Ovary (tissue), 9 donors: ENCODE measurements around the gene CD1B. TPM values are rescaled to one million over a fixed set of nuclear protein-coding genes. Genes with fewer than 3 reads are reported as not detected.

ENCODE experiments used
- DNase-seq, 5 donors: peaks; one replicate each; pipeline ENCODE4 v3.0.0-alpha.2; 2019 to 2020
- H3K27ac ChIP-seq, 2 donors: fragments of 200-600 bp; one replicate each; pipeline versions ENCODE4 v1.5.1 to v1.8.0; 2019 to 2022
- H3K27me3 ChIP-seq: fragments of 200-600 bp; one replicate; pipeline ENCODE4 v1.8.0; 2022
- H3K36me3 ChIP-seq: fragments of 200-600 bp; sonication (generic); one replicate; pipeline ENCODE4 v1.5.1; 2019
- H3K4me1 ChIP-seq: one replicate; pipeline ENCODE4 v1.8.1; 2013; ENCODE audit warnings: mild to moderate bottlenecking, moderate library complexity; ENCODE audit not compliant: insufficient read depth
- H3K4me3 ChIP-seq: fragments of 200-600 bp; sonication (generic); one replicate; pipeline ENCODE4 v1.5.1; 2017
- H3K9me3 ChIP-seq, 2 donors: fragments of 200-600 bp in 1 of 2; sonication (generic) in 1 of 2; one replicate each; pipeline versions ENCODE4 v1.5.1 to v1.8.1; 2013 to 2019; ENCODE audit warnings: mild to moderate bottlenecking in 1 of 2, moderate library complexity in 1 of 2
- EP300 ChIP-seq: sonication (generic); formaldehyde crosslinking; IDR thresholded peaks from one replicate; pipeline ENCODE4 v1.6.1; 2017; ENCODE audit warnings: antibody characterized with exemption
- POLR2A ChIP-seq: fragments of 450-650 bp; IDR thresholded peaks from one replicate; pipeline ENCODE4 v1.6.1; 2017; ENCODE audit warnings: antibody characterized with exemption, mild to moderate bottlenecking, moderate library complexity
- WGBS, 3 donors: extraction: QIAGEN DNeasy Blood & Tissue Kit in 1 of 3; methylation state at CpG; one replicate each; pipeline versions ENCODE4 v1.1.5 to v1.1.7; 2013 to 2017; 5-methylcytosine and 5-hydroxymethylcytosine counted together
- intact Hi-C, 4 donors: fragments of 100-400 bp; cut with DNase I; formaldehyde crosslinking; loops; one replicate each; pipeline versions ENCODE4 v1.11.0 to v1.15.1; 2022 to 2023
- polyA plus RNA-seq, 2 donors: library from polyadenylated mRNA; stranded (reverse); fragments of 200-250 nt in 1 of 2; fragments of 350-450 nt in 1 of 2; fragmentation: Illumina TruSeq in 1 of 2; extraction: RNeasy Lipid Tissue Mini Kit (QIAGEN cat#74804) in 1 of 2; gene quantifications; one replicate each; pipeline ENCODE4 v1.2.3, GENCODE V29; 2013 to 2014
- total RNA-seq, 7 donors: library from RNA; depleted of rRNA in 2 of 7; stranded (reverse); fragments of >200 nt in 2 of 7; fragmentation: NEBNext Ultra II Directional in 3 of 7; extraction: Animal tissue kit (Norgen Biotek cat#: 25700) in 3 of 7; gene quantifications; one replicate each; pipeline versions ENCODE4 v1.1.0 to v1.2.4, GENCODE V29; 2016 to 2023
- TF ChIP-seq, protein P1 (sequence below), 3 donors: fragments of 450-650 bp in 2 of 3; fragments of 200-600 bp in 1 of 3; IDR thresholded peaks; one replicate each; pipeline versions ENCODE4 v1.5.1 to v1.8.0; 2016 to 2022; ENCODE audit warnings: antibody characterized with exemption in 3 of 3, mild to moderate bottlenecking in 1 of 3
- donor health status: DM: no; HTN: no; CAD: no; lungs with moderate emphysema.
- donor health status: DM: no; HTN: no; CAD: no.
- donor health status: Bipolar disorder and iron deficiency.
- donor health status: DM: yes; HTN: yes; CAD: no.
- donor health status: DM: no; HTN: no; CAD: no.
- donor health status: DM: yes; HTN: yes; CAD: no.

Gene CD1B
- total and polyA plus RNA-seq, 9 donors, result 0.38 TPM; not detected in 8

DNA sequence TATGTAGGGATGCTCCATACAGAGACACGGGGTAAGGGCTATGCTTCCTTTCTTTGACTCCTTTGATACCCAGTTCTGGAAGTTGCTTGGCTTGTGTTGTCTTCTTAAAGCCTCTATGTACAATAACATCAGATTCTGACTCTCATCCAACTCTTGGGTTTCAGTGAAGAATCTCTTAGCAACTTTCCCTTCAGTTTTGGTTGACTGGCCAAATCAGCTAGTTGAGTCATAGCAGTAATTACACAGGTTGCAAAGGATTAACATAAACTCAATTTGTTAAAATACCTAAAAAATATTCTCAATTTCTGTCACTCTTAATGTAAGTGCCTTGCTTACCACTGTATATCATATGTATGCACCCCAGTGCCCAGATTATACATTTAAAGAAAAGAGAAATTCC, 31.6 kb upstream of the CD1B start:
- DNase-seq, result no peak
- intact Hi-C loops, result no loop called here
- Histone ChIP-seq H3K27me3 (no peaks in the 10 kb centered on the region), H3K4me3 (no peak overlapping the region), H3K4me1 (no peaks in the 10 kb centered on the region), H3K9me3 (no peaks in the 10 kb centered on the region), H3K27ac (no peak overlapping the region), H3K36me3 (no peaks in the 10 kb centered on the region)
- TF ChIP-seq POLR2A, result no peak
- no peak for TF ChIP-seq EP300
- TF ChIP-seq, protein P1, sequence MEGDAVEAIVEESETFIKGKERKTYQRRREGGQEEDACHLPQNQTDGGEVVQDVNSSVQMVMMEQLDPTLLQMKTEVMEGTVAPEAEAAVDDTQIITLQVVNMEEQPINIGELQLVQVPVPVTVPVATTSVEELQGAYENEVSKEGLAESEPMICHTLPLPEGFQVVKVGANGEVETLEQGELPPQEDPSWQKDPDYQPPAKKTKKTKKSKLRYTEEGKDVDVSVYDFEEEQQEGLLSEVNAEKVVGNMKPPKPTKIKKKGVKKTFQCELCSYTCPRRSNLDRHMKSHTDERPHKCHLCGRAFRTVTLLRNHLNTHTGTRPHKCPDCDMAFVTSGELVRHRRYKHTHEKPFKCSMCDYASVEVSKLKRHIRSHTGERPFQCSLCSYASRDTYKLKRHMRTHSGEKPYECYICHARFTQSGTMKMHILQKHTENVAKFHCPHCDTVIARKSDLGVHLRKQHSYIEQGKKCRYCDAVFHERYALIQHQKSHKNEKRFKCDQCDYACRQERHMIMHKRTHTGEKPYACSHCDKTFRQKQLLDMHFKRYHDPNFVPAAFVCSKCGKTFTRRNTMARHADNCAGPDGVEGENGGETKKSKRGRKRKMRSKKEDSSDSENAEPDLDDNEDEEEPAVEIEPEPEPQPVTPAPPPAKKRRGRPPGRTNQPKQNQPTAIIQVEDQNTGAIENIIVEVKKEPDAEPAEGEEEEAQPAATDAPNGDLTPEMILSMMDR (IDR thresholded peaks at IDR 0.05), result no peak
- 71 to 84% (median 74%) methylated on average over 1 of the region's 1 CpG for WGBS, 3 donors

DNA sequence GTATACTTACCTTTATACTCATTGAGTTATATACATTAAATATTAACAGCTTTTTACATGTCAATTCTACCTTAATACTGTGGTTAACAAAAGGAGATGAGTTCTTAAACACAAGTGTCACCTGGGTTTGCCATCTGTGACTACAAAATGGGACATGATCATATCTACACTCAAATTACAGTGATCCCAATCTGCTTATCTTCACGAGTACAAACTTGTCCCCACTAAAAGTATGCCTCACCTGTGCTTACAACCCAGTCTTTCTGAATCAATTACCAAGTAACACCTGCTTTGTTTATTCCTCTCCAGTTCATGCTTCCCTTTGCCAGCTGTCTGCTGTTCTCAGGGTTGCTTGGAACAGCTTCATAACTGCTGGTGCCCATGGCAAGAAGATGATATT, 31.2 kb upstream of the CD1B start:
- H3K27ac ChIP-seq, result no peak overlapping the region
- TF ChIP-seq POLR2A (no peak), EP300 (no peak)
- TF ChIP-seq, protein P1 (IDR thresholded peaks at IDR 0.05), result no peak
- no peaks in the 10 kb centered on the region for H3K36me3 ChIP-seq
- H3K9me3 ChIP-seq, result no peaks in the 10 kb centered on the region
- H3K4me3 ChIP-seq, result no peak overlapping the region
- H3K27me3 ChIP-seq, result no peaks in the 10 kb centered on the region
- intact Hi-C loops, result no loop called here
- no peak for DNase-seq
- 37 to 53% (median 38%) methylated on average over 1 of the region's 1 CpG for WGBS, 3 donors
- H3K4me1 ChIP-seq, result no peaks in the 10 kb centered on the region

DNA sequence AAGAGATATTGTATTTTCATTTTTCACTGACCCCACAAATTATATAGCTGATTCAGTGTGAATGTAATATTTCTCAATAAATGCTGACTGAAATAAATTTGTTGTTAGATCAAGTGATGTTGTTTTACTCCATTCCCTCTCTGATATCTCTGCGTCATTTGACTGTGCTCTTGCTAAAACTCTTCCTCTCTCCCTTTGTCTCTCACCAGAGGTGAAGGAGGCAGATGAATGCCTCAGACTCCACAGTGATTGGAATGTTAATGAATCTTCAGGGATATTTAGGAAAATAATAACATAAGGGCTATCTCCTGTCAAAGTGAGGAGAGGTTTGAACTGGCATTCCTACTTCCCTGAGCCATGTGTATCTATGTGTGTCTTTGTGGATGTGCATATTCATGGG, 26.1 kb upstream of the CD1B start:
- no peaks in the 10 kb centered on the region for H3K27me3 ChIP-seq
- intact Hi-C loops, result no loop called here
- no peak for DNase-seq
- H3K36me3 ChIP-seq, result no peaks in the 10 kb centered on the region
- no peaks in the 10 kb centered on the region for H3K9me3 ChIP-seq
- H3K27ac ChIP-seq, result no peak overlapping the region
- no peak overlapping the region for H3K4me3 ChIP-seq
- H3K4me1 ChIP-seq, result no peaks in the 10 kb centered on the region
- TF ChIP-seq EP300 (no peak), POLR2A (no peak)
- TF ChIP-seq, protein P1 (IDR thresholded peaks at IDR 0.05), result no peak
- 70 to 87% (median 86%) methylated on average over 1 of the region's 1 CpG for WGBS, 3 donors

DNA sequence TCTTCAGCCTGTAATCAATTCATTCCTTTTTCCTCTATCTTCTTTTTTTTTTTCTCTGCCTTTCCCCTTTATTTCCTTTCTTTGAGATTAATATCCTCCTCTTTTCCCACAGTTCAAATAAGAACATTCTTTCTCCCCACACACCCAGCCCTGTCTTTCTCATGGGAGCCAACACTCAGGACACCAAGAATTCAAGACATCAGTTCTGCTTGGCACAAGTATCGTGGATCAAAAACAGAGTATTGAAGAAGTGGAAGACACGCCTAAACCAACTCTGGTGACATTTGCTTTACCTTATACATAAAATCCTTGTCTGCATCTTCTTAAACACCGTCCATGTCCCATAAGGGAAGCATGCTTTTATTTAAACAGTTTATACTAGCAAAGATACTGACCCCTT, 25.3 kb upstream of the CD1B start:
- no peak for DNase-seq
- Histone ChIP-seq H3K27ac (no peak overlapping the region), H3K4me1 (no peaks in the 10 kb centered on the region), H3K4me3 (no peak overlapping the region), H3K27me3 (no peaks in the 10 kb centered on the region), H3K9me3 (no peaks in the 10 kb centered on the region), H3K36me3 (no peaks in the 10 kb centered on the region)
- TF ChIP-seq, protein P1 (IDR thresholded peaks at IDR 0.05), result no peak
- TF ChIP-seq POLR2A (no peak), EP300 (no peak)
- WGBS, 3 donors, result 65 to 82% (median 81%) methylated on average over 3 of the region's 3 CpGs
- intact Hi-C loops, result no loop called here
